GM18907 (cell line): ENCODE results near the gene KLF5.
"Not testable (repeated sequence)": the region's sequence is repeated elsewhere in the genome, so short reads cannot be mapped to it uniquely, and the experiment has no call there.

ENCODE experiments used
- ATAC-seq: cut with Tn5 transposase; IDR thresholded peaks from one replicate; pipeline ENCODE4 v1.9.1; 2021; ENCODE audit warnings: mild to moderate bottlenecking, moderate library complexity; ENCODE audit not compliant: unreplicated experiment

KLF5 gene

DNA sequence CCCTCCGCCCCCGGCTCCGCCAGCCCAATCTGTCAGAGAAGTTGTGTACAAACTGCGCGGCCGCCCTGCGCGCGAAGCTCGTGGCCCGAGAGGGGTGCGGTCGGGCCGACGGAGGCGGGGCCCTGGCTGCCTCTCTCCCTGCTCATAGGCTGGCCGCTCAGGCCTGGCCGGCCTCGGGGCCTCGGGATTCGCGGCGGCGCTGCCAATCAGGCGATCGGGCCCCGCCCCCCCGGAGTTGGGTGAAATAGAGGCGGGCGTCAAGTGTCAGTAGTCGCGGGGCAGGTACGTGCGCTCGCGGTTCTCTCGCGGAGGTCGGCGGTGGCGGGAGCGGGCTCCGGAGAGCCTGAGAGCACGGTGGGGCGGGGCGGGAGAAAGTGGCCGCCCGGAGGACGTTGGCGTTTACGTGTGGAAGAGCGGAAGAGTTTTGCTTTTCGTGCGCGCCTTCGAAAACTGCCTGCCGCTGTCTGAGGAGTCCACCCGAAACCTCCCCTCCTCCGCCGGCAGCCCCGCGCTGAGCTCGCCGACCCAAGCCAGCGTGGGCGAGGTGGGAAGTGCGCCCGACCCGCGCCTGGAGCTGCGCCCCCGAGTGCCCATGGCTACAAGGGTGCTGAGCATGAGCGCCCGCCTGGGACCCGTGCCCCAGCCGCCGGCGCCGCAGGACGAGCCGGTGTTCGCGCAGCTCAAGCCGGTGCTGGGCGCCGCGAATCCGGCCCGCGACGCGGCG lies at the start of gene KLF5:
Gene KLF5 (plus strand): TSS at position 270 of the 724 bp plus-strand sequence. CDS start 323 bp downstream, at position 593.
- peak; percentile 98 for ATAC-seq

DNA sequence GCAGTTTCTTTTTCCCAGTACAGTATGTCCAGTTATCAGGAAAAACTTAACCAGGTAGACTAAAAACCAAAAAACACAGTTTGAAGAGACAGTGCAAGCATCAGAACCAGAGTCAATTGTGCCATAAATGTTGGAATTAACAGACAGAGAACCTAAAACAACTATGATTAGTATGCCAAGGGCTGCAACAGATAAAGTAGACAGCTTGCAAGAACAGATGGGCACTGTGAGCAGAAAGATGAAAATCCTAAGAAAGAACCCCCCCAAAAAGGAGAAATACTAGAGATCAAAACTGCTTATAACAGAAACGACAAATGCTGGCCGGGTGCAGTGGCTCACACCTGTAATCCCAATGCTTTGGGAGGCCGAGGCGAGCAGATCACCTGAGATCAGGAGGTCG lies 47.1 kb upstream of the KLF5 start:
- ATAC-seq = no peak

DNA sequence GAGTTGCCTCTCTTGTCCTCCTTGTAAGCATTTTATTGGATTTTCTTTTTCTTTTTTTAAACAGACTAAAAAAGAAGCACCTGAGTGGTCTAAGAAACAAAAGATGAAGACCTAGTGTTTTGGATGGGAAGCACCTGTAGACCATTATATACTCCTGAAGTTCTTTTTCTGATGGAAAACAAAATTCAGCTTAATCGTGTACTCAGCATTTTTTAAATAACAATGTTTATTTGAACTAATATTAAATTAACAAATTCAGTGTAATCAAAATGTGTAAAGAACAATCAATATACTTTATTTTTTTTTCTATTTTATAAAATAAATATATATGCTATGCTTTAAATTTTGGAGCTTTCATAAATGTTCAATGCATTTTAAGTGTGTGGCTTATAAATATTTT lies 43.0 kb upstream of the KLF5 start:
- ATAC-seq = no peak

DNA sequence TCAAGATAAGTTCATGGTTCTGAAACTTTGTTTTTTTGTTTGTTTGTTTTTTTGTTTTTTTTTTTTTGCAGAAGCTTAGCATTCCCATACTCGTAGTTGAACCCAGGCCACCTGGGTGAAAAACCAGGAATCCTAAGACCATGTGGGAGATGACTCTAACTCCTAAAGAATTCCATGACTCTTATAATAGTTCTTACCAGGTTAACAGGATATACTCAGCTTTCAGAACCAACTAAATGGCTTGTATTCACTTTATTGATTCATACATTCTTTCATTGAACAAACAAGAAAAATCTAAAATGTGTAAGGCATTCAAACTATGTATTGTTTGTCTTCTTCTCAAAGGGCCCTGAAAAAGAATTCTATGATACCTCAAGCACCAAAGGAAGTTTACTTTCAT lies 40.5 kb upstream of the KLF5 start:
- no peak for ATAC-seq

DNA sequence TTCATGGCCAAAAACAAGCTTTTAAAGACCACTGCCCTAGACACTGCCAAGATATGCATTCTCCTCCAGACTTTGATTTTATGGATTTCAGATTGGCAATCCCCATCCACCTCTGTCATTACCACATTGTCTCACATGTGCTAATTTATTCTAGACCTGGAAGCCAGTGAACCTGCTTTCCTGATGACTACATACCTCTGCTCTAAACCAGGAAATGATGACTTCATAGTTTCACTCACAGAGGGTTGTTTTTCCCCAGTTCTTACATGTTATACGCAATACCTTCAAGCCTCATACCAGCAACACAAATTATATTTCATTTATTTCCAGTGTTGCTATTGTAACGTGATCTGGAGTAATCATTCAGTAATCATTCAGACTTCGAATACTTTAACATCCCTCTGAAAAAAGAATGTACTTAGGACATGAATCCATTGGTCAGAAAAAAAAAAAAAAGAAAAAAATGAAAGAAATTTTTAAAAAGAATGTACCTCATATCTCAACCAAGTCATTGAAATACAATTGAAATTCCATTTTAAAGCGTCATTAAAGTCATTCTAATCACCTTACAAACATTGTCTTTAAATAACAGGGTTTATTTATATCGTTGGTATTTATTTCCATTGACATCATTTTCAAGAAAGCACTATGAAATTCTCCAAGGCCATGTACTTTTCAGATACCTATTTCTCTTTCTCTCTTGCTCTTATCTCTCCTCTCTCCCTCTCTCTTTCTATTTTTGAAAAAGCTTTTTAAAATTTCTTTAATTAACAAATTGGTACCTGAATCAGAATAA lies 33.4 kb upstream of the KLF5 start:
- no peak for ATAC-seq

DNA sequence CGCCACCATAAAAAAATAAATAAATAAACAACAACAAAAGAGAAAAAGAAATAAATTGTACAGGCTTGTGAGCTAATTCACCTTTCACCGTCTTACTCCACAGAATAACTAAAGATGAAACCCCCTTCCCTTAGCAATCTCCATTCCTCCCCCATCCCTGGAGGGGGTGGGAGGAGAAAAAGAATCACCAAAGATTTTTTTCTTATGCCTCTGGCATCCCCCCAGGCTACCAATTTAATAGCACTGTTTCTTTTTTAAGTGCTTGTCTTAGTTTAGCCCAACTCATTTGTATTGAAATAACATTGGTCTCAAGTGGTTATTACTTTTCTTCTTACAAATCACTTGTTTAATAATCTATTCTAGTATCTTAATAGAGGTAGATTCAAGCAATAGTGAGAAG lies 23.9 kb upstream of the KLF5 start:
- no peak for ATAC-seq

DNA sequence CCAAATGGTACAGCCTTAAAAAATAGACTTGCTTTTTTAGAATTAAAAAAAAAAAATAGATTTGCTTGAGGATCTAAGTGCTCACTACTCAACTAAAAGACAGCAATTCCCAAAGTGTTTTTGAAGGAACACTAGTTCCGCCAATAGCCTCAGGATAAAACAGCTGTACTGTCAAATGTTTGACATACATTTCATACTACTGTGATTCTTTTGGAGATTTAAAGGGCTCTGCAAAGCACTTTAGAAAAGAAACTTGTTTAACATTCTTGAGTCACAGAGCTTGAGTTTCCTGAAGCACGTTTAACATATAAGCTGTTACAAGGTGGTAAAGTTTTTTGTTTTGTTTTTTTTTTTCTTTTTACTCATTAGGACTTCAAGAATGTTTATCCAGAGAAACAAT lies 23.1 kb upstream of the KLF5 start:
- no peak for ATAC-seq

DNA sequence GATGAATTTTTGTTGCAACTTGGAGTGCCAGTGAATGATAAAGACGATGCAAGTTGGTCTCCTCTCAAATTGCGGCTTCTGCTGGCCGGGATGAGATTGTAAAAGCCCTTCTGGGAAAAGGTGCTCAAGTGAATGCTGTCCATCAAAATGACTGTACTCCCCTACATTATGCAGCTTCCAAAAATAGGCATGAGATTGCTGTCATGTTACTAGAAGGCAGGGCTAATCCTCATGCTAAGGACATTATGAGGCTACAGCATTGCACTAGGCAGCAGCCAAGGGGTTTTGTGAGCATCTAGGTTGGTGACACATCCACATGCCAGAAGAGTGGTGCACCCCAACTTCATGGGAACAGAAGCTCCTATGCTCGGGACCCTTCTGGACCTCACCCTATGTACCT lies 22.2 kb upstream of the KLF5 start:
- ATAC-seq = no peak

DNA sequence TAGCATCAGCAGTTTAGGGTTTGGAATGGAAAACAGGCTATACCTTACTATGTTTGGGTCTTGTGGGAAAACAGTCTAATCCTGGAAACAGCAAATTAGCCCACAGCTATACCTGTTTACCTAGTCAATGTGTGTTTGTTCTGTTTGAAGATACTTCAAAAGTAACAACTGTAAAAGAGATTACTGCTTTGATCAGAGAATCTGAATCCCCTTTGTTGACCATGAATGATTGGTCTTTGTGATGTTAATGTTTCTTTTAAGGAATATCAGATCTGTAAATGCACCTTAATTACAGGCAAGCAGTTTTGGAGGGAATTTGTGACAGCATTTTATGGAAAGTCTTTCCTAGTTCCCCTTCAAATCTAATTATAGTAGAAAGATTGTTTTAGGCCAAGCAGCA lies 20.7 kb upstream of the KLF5 start:
- ATAC-seq = no peak

DNA sequence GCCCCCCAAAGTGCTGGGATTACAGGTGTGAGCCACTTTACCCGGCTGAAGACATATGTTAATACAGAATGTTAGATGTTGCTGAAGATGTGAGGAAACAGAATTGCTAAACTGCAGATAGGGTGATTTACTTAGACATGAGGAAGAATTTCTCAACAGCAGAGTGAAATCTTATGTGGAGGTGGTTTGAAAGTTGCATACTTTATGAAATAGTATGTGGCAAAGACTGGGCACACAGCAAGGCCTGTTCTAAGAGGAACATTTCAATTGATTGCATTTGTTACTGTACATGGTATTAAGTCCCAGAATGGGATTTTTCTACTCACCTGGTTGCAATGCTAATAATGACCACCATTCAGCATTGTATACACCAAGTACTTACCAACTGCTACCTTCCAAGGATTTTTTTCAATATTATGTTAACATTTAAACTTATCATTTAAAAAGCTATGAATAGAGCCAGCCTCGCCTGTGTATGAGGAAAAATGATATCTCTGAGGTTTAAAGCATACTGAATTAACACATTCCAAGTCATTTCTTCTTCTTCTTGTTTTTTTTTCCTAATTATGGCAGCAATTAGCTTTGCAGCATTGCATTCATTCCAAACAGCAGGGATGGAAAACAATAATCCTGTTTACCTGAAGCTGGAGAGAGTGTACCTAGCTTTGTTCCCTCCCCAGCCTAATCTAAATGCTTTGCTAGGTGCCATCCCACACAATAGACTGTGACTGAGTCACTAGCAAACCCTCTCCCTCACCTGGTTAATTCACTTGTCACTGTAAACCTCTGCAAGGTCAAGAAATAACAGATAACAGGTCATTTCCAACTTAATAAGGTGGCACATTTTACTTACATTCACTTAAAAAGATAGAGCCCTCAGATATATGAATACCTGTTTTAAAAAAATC lies 19.4 kb upstream of the KLF5 start:
- ATAC-seq = no peak

DNA sequence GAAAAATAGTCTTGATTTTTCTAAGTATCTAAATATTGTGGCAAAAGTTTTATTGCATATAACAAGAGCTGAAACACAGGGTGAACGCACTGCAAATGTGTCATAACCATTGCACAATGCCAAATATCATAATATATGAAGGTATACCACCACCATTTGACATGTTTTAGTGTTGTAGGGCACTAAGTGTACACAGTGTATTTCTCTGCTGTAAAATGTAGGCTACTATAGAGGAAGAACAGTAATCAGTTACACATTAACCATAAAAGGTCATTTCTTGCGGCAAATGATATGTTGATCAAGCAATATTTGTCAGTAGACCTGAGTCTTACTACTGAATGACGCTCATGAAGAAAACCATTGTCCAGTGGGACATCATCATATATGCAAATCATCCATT lies 18.3 kb upstream of the KLF5 start:
- ATAC-seq = no peak

DNA sequence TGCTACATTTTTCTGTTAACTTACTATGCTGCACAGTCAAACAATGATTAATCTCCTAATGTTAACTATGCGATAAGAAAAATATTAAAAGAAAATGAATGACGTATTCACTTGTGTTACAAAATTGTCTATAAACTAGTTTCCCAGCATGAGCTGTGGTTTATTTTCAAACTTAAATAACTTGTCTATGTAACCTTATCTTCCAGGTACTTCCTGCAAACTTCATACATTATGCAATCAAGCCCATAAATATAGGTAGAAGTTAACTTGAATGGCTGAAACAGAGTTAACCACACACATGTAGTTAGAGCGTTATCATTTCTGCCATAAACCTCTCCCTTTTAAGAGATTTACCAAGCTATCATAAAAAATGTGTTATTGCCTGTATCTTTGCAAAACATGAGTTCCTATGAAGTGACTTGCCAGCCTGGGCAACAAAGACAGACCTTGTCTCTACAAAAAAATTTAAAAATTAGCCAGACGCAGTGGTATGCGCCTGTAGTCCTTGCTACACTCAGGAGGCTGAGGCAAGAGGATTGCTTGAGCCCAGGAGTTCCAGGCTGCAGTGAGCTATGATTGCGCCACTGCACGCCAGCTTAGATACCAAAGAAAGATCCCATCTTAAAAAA lies 17.7 kb upstream of the KLF5 start:
- ATAC-seq = no peak

DNA sequence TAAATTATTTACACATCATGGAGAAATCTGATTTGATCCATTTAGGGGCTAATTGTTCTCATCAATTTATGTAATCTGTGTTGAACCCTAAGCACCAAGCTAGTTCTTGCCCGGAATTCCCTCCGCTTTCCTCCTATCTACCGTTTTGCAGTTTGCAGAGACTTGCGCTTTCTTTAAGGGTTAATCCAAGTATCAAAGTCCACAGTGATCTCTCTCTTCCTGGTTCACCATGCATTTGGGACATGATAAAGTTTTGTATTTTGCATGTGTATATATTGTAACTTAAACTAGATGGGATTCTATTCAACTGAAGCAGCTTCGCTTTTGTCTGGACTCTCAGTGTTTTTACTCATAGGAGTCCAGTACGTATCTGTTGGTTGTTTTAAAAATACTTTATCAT lies 13.8 kb upstream of the KLF5 start:
- ATAC-seq = no peak

DNA sequence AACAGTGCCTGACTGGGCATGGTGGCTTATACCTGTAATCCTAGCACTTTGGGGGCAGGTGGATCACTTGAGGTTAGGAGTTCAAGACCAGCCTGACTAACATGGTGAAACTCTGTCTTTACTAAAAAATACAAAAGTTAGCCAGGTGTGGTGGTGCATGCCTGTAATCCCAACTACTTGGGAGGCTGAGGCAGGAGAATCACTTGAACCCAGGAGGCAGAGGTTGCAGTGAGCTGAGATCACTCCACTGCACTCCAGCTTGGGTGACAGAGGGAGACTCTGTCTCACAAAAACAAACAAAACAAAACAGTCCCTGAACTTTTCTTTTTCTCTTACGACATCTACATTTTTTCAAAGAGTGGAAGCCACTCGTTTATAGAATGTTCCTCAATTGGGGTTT lies 10.2 kb upstream of the KLF5 start:
- ATAC-seq = not testable (repeated sequence)

DNA sequence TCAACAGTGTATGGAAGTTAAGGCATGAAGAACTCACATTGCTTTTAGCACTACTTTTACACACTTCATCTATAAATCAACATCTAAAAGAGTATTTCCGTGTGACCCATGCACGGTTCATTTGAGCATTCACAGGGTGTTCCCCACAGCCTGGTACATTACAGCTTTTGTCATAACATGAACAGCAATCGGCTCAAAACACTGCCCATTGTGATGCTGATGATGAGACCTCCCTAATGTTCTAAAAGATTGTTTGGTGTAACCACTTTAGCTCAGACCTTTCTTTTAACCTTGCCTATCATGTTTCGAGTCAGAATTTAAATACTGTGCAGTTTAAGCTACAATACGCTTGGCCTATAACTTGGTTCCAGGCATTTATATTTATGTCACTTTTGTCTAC lies 4.1 kb upstream of the KLF5 start:
- no peak for ATAC-seq

DNA sequence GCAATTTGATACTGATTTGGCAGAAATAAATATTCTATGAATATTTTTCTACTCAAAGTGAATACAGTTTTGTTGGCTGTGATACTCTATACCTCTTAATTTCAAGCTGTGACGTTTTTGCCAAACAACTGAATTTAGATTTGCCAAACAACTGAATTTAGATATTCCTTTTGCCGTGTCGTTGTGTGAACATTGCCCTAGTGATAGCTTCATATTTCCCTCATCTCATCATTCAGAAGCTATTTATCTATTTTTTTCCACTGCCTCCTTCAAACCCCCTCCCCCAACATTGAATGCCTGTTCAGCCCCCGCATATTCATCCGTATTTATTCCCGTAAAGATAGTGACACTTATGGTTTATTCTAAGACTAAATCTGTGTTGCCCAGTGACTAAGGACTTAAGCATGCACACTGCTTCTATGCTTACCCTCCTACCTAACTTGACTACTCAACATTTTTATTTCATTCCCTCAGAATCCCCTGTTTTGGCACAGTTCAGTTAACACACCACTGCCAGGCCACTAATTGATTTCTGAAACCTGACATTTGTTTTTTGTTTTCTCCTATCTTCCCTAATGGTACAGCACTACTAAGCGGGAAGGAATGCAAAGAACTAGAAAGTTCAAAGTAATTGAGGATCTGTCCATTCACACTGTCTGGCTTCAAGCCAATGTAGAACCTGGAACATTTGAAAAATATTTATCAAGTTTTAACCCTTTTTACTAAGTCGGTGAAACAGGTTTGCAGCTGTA lies 2.8 kb upstream of the KLF5 start:
- no peak for ATAC-seq

DNA sequence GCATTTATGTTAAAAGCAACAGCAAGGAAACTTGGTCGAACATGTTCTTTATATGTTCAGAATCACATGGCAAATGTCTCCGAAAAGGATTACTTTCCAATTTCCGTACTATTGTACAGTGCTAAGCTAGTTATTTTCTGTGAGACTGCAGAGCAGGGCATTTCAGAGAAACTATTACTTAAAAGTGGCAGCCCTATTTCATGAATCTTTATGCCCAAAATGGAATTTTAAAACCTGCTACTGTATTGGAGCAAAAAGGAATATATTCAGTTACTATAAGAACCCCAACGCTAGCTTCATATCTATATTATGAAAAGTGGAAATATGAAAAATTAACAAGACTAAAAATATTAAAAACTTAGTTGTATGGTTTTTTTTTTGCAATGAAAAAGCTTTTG lies 2.2 kb upstream of the KLF5 start:
- ATAC-seq = no peak

DNA sequence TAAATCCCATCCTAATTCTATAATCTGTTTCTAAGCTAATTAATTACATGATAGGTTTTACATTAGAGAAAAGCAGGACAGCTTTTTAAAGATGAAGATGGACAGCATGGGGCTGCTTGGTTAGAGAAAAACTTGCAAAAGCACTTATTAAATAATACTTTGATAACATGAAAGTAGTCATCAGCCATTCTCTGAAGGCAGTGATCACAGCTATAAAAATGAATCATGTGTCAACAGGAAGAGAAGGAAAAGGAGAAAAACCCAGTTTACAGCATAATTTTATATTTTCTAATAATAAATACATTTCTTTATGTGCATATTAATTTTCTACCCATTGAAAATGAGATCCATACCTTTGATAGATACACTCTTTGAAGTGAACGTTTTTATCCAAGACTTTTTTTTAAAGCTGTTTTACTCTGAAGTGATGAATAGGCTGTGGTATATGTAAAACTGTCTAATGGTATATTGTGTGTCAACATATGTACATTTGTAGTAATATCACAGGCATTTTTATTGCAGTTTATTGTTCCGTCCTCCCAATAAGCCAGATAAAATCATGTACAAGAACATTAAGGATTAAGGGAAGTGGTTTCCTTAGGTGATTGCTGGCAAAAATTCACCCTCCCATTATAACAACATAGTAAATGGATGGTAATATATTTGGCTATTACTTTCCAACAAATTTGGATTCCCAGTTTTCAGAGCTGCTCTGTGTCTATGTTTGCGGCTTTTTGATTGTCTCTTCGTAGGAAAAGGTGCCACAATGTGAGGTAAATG lies 1.3 kb upstream of the KLF5 start:
- no peak for ATAC-seq

DNA sequence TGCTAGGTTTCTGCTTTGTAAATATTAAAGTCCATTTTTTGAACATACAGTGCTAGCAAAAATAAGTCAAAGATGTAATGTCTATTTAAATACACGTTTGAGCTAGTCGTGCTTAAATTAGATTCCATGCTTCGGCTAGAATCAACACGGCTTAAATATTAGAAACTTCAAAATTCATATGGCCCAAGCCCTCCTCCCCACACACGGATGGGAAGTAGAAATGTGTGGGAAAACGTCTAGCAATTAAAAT lies 816 bp upstream of the KLF5 start:
- ATAC-seq = no peak

DNA sequence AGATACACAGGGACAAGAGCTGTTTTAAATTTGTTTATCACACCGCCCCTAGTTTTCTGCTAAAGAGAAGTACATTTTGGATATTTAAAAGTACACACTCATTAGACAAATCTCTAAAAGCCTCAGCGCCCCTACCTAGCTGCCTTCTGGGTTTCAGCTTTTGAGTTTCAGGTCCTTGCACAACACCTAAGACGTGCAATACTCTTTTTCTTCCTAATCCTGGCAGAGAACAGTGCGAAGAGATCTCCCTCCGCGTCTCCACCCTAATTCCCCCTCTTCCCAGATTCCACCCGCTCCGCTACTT lies 421 bp upstream of the KLF5 start:
- peak; percentile 28 for ATAC-seq
